ENCODE measurements around the gene CMTM7. TPM values are rescaled to one million over a fixed set of nuclear protein-coding genes. Genes with fewer than 3 reads are reported as not detected.

Gene CMTM7
- total RNA-seq, 3 donors from 2014 or later (not counting 1 experiment from before 2014, with no cell fraction given) = 4.1 to 16.7 (median 12.8) TPM

DNA sequence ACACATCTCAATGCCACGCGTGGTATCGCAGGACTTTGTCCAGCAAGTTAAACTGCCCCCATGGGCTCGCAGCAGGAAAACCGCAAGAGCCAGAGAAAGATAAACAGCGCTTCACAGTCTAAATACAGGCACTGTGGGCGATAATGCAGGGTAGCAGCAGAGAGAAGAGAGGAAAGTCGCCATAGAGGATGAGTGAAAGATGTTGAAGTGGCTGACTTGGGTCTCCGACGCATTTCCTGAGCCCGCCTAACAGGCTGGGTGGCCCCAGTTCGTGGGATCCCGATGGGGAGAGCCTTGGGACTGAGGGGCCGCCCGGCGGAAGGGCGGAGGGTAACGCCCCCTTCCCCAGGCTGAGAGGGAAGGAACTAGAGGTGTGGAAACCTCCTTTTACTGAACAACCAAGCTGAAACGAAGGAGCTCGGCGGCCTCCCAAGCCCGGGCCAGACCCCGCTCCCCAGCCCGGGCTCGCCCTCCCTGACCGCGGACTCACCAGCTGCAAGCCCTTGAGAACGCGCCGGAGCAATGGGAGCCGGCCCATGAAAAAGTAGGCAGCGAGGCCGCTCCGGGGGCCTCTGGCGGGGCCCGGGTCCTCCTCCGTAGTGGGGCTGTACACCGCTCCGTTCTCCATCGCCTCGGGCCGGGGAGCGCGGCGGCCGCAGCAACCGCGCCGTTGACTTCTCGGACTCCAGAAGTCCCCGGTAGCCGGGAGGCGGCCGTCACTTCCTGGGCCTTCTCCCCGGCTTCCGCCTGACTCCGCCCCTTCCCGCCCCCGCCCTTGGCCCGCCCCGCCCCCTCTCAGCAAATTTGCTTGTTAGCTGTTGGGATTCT lies 110.7 kb downstream of the CMTM7 start, which contains the start of gene CMTM6:
TSS of gene CMTM6 (minus strand) at position 735 of the 828 bp plus-strand sequence. CDS start at position 628, 107 bp downstream.
- Histone ChIP-seq H3K27me3 (ENCODE audit: control insufficient read depth, insufficient read depth, low read length) (no peaks in the 10 kb centered on the region), H3K36me3 (ENCODE audit: control insufficient read depth, insufficient read depth, low read length) (peaks cover 5% of the 10 kb centered on the region), H3K9me3 (ENCODE audit: control insufficient read depth, insufficient read depth, low read length) (no peaks in the 10 kb centered on the region), H3K4me1 (ENCODE audit: control insufficient read depth, insufficient read depth, low read length) (peaks cover 10% of the 10 kb centered on the region), H3K4me3 (ENCODE audit: low read length) (peak within 1 kb of the TSS; percentile 62), H3K27ac (ENCODE audit: low read length) (peak within 1 kb of the TSS; percentile 84)
- intact Hi-C loops (cut with micrococcal nuclease) = loop anchor here (1.0 to 2.0 kb wide), 2 partner anchors 68 to 183 kb away; partner anchors contain the start of genes CNOT10 and DYNC1LI1
- TF ChIP-seq, protein P1, sequence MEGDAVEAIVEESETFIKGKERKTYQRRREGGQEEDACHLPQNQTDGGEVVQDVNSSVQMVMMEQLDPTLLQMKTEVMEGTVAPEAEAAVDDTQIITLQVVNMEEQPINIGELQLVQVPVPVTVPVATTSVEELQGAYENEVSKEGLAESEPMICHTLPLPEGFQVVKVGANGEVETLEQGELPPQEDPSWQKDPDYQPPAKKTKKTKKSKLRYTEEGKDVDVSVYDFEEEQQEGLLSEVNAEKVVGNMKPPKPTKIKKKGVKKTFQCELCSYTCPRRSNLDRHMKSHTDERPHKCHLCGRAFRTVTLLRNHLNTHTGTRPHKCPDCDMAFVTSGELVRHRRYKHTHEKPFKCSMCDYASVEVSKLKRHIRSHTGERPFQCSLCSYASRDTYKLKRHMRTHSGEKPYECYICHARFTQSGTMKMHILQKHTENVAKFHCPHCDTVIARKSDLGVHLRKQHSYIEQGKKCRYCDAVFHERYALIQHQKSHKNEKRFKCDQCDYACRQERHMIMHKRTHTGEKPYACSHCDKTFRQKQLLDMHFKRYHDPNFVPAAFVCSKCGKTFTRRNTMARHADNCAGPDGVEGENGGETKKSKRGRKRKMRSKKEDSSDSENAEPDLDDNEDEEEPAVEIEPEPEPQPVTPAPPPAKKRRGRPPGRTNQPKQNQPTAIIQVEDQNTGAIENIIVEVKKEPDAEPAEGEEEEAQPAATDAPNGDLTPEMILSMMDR (IDR thresholded peaks at IDR 0.05) = no peak
- H3K9me3 Mint-ChIP-seq = no peaks in the 10 kb centered on the region
- H3K4me3 Mint-ChIP-seq = peak within 1 kb of the TSS; percentile 90
- WGBS (ENCODE audit: insufficient coverage) = under 1% methylated on average over 60 of the region's 61 CpGs
- ATAC-seq (peak; percentile 87 to 92 (median 89)), DNase-seq (peak; percentile 70 to 89)
- H3K27me3 Mint-ChIP-seq (ENCODE audit: low read depth in 2 of 2) = no peaks in the 10 kb centered on the region
- H3K36me3 Mint-ChIP-seq = no peaks in the 10 kb centered on the region
- peak within 1 kb of the TSS; percentile 84 to 92 for H3K27ac Mint-ChIP-seq
- H3K4me1 Mint-ChIP-seq = peaks cover 29 to 34% of the 10 kb centered on the region in 2 donors

DNA sequence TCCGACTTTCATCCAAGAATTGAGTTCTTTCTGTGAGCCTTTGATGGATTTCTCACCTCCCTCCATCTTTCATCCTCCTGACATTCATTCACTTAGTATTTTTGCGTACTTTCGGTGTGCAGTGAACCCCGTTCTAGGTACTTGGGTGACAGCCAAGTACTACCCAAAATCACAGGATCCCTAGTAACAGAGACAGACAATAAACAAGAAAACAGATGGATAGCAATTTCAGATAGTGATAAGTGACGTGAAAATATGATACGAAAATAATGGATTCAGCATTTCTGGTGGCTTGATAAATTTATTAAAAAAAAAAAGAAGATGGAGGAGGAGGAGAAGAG lies 111.3 kb downstream of the CMTM7 start:
- Mint-ChIP-seq H3K4me3 (peak overlapping the region; percentile 90), H3K9me3 (no peaks in the 10 kb centered on the region), H3K4me1 (peaks cover 29 to 34% of the 10 kb centered on the region in 2 donors), H3K27ac (peak overlapping the region; percentile 84 to 92), H3K27me3 (ENCODE audit: low read depth in 2 of 2) (no peaks in the 10 kb centered on the region), H3K36me3 (no peaks in the 10 kb centered on the region)
- Histone ChIP-seq H3K9me3 (ENCODE audit: control insufficient read depth, insufficient read depth, low read length) (no peaks in the 10 kb centered on the region), H3K27me3 (ENCODE audit: control insufficient read depth, insufficient read depth, low read length) (no peaks in the 10 kb centered on the region), H3K36me3 (ENCODE audit: control insufficient read depth, insufficient read depth, low read length) (peaks cover 5% of the 10 kb centered on the region), H3K27ac (ENCODE audit: low read length) (peak overlapping the region; percentile 84), H3K4me3 (ENCODE audit: low read length) (peak overlapping the region; percentile 62), H3K4me1 (ENCODE audit: control insufficient read depth, insufficient read depth, low read length) (peaks cover 10% of the 10 kb centered on the region)
- WGBS (ENCODE audit: insufficient coverage) = 3% methylated on average over 6 of the region's 6 CpGs
- intact Hi-C loops (cut with micrococcal nuclease) = loop anchor here (1.0 to 2.0 kb wide), 2 partner anchors 68 to 182 kb away; partner anchors contain the start of genes CNOT10 and DYNC1LI1
- TF ChIP-seq, protein P1 (IDR thresholded peaks at IDR 0.05) = no peak
- ATAC-seq (peak in 2 of 3 donors; percentile 6 to 10), DNase-seq (no peak)

Other genes starting within 250 kb of the CMTM7 start
- gene CMTM8, start 153.2 kb upstream of the CMTM7 start, total RNA-seq = under 1 TPM; 0.31 to 0.88 (median 0.83) TPM
- 10 to 100 TPM; 57.4 to 63.6 (median 59.5) TPM for gene CMTM6, start 111.0 kb downstream of the CMTM7 start, total RNA-seq
- 10 to 100 TPM; 35.9 to 49.2 (median 39.9) TPM for gene DYNC1LI1, start 179.0 kb downstream of the CMTM7 start, total RNA-seq

Measured in natural killer cell (primary cell).